ENCODE results near the gene KISS1R.

Gene KISS1R

GRCh38 chr19:940591-941291 is 23.6 kb downstream of the KISS1R start:
- FAIRE-seq: no peak

- no peak for FAIRE-seq
These were observed 24.4 kb downstream of the KISS1R start for GRCh38 chr19:941292-942132.

DNA sequence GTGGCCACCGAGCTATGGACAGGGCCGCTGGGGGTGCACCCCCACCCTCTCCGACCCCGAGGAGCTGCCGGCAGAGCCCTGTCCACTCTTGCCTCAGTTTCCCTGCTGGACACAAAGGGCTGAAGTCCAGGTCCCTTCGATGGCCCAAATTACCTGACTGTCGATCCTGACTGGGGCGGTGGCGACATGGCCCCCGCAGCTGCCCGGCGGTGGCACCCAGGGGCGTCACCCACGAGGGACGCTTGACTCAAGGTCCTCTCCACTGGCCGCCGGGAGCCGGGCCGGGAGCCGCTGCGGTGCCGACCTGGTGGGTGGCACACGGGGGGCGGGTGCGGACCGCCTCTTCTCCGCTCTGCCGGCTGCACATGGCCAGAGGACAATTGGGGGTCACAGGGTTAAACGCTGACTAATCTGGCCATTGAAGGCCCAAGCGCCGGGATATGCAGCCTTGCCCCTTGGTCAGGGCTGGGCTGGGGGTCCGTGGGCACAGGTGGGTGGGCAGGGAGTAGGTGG is 25.1 kb downstream of the KISS1R start:
- FAIRE-seq: no peak

GRCh38 chr19:943551-944170 is 26.5 kb downstream of the KISS1R start:
- no peak for FAIRE-seq

- no peak for FAIRE-seq
These were observed 27.0 kb downstream of the KISS1R start for GRCh38 chr19:944171-944567.

DNA sequence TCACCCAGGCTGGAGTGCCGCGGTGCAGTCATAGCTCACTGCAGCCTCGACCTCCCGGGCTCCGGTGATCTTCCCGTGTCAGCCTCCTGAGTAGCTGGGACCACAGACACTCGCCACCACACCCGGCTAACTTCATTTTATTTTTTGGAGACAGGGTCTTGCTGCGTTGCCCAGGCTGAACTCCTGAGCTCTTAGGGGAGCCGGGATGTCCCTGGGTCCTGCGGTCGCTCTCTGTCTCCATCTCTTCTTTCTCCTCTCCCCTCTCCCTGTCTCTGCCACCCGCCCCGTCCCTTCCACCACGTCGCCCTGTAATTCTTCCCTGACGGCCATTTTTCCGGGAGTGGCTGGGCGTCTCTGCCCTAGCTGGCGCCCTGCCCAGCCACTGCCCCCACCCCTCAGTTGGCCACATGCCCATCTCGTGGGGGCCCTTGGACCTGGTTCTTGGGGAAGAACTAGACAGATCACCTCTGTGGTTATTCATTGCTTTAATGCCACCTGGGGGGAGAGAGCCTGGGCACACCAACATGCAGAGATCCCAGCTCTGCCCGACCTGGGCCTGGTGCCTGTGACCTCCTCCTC is 27.6 kb downstream of the KISS1R start:
- no peak for FAIRE-seq

- FAIRE-seq: no peak
These were observed 28.5 kb downstream of the KISS1R start for GRCh38 chr19:945401-946252.

DNA sequence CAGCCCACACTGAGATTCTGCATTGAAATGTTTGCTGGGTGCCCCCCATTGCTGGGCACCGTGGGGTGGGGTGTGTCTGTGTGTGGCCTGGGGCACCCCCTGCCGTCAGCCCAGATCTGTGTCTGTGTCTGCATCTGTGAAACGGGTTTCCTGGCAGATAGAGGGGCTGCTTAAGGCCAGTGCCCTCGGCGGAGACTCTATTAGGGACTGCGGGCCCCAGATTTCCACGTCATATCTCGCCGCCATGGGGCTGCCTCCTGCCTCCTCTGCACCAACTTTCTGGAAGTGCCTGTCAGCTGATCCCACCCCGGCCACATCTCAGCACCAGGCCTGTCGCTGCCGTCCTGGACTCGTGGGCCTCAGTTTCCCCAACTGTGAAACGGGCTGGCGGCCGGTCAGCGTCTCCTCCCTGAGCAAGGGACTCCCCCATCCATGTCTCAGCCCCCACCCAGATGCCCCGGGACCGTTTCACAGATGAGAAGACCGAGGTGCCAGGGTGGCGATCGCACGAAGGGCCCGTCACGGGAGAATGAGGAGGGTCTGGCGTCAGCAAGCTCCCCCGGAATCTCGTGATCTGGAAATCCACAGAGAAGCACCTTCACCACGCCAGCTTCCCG is 30.1 kb downstream of the KISS1R start:
- FAIRE-seq: no peak

- FAIRE-seq: no peak
These were observed 30.8 kb downstream of the KISS1R start for GRCh38 chr19:947707-948539.

- no peak for FAIRE-seq
These were observed 31.8 kb downstream of the KISS1R start for GRCh38 chr19:948842-949496.

DNA sequence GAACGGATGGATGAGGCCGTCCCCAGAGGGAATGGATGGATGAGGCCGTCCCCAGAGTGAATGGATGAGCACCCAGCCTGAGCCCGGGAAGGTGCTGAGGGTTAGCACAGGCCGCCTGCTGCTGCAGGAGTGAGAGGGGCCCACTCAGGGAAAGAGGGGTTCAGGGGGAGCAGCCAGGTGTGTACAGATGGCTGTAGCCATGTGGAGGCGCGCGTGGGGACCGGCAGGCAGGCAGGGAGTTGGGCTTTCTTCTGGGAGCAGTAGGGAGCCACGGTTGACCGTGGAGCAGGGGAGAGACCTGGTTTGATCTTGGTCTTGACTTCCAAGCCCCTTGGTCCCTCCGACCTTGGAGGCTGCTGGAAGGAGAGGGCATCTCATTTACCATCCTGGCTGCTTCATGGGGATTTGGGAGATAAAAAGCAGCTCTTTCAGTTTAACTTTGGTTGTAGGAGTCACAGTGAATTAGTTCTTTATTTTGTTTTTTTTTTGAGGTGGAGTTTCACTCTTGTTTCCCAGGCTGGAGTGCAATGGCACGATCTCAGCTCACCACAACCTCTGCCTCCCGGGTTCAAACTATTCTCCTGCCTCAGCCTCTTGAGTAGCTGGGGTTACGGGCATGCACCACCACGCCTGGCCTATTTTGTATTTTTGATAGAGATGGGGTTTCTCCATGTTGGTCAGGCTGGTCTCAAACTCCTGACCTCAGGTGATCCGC is 33.4 kb downstream of the KISS1R start:
- no peak for FAIRE-seq

GRCh38 chr19:952049-952679 is 35.0 kb downstream of the KISS1R start:
- no peak for FAIRE-seq

DNA sequence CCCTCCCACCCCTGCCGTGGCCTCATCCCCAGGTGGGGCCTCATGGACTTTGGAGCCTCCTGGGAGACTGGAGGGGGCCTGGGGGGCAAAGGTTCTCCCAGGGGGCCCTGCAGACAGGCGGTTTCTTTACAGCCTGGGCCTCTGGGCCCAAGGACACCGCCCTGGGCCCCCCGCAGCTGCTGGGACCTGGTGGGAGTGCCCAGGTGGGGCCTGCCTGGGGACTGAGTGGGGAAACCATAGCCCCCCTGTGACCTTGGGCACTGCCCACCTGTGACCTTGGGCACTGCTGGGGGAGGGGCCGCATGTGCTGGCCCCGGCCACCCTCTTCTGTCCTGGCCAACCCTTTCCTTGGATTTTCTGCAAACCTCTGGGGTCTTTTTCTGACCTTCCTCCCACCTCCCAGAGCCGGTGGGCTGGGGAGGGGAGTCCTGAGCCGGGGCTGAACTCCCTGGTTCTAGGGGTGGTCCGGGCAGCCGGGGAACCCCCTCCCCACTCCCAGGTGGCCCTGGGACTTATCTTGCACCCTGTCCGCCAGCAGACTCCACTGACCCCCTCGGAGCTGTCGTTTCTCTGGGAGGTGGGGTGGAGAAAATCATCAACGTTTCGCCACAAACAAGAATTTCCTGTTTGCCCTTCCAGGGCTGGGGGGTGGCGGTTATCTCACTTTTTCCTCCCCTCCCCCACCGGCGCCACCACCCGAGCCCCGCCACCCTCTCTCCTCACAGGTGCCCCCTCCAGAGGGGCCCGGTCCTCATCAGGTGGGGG is 35.7 kb downstream of the KISS1R start:
- no peak for FAIRE-seq

DNA sequence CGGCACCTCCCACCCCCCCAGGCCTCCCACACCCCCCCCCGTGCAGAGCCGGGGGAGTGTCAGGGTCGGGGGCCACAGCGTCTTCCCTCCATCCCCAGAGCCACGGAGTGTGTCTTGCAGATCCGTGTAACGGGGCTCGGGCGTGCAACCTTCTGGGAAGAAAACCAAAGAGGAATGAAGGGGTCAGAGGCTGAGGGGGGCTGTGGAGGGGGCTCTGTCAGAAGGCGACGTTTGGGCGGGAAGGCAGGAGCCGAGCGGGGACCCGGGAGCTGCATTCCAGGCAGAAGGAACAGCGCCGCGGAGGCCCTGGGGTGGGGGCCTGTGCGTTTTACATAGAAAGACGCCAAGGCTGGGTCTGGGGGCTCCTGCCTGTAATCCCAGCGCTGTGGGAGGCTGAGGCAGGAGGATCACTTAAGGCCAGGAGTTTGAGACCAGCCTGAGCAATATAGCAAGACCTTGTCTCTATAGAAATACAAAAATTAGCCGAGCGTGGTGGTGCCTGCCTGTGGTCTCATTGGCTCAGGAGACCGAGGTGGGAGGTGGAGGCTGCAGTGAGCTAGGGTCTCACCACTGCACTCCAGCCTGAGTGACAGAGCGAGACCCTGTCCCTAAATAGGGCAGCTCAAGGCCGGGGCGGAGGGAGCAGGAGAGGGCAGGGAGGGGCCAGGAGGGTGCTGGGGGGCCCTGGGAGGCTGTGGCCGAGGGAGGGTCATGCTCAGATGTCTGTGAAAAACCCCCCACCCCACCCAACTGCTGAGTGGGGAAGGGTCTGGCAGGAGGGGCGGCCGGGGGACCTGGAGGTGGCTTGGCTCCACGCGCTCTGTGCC is 36.5 kb downstream of the KISS1R start:
- FAIRE-seq: no peak

- no peak for FAIRE-seq
These were observed 37.1 kb downstream of the KISS1R start for GRCh38 chr19:954272-954671.

DNA sequence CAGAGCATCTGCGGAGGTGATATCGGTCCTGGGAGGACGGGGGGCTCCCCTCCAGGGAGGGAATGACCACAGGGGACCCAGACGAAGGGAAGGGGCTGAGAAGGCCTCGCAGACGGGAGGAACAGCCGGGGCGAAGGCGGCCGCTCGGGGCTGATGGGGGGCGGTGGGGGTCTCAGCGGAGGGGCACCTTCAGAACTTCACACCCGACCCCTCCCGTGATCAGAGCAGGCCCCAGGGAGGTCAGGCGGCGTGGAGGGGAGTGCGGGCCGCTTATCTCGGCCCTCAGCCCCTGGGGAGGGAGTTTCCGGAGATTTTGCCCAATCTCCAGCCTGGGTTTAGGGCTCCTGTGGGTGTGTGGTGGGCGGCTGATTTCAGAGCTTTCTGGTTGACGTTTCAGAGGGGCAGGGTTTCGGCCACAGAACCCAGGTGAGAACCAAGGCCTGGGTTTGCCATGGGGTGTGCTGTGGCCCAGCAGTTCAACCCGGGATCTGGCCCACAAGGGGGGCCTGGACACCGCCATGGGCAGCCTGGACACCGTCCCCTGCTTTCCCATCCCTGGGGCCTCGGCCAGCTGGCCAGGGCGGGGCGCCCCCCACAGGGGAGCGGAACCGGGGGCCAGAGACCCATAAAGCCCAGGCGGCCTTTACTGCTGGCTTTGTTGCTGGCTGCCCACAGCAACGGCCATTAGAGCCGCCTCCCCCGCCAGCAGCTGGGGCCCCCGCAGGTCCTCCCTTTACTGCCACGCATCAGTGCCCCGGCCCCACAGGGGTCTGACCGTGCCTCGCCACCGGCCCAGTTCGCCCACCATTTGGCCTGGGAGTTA is 37.8 kb downstream of the KISS1R start:
- no peak for FAIRE-seq

All from A204.1 (cell line).